DOHH2 (cell line): ENCODE data around the gene COX10.

Experiments
- H3F3A ChIP-seq: fragments of 200-600 bp; sonication (generic), shearing (Covaris generic); 2 replicates; pipeline ENCODE4 v1.6.0; 2016; ENCODE audit warnings: antibody characterized with exemption, mild to moderate bottlenecking; ENCODE audit not compliant: control insufficient read depth, insufficient read depth
- H3K27ac ChIP-seq: fragments of 200-600 bp; sonication (generic); 2 replicates; pipeline ENCODE4 v1.5.1; 2014; ENCODE audit warnings: low read depth, mild to moderate bottlenecking, low read length, moderate library complexity
- H3K27me3 ChIP-seq: fragments of 200-600 bp; sonication (generic); 2 replicates; pipeline ENCODE4 v1.6.1; 2014; ENCODE audit warnings: mild to moderate bottlenecking, low read length, mixed read lengths; ENCODE audit not compliant: control insufficient read depth
- H3K36me3 ChIP-seq: fragments of 200-600 bp; sonication (generic); 2 replicates; pipeline ENCODE4 v1.6.1; 2014; ENCODE audit warnings: mild to moderate bottlenecking, low read length, moderate library complexity, mixed read lengths; ENCODE audit not compliant: control insufficient read depth
- H3K4me1 ChIP-seq: fragments of 200-600 bp; sonication (generic); 2 replicates; pipeline ENCODE4 v1.6.1; 2014; ENCODE audit warnings: mild to moderate bottlenecking, low read length, mixed read lengths; ENCODE audit not compliant: control insufficient read depth
- H3K4me2 ChIP-seq: fragments of 200-600 bp; sonication (generic); 2 replicates; pipeline ENCODE4 v1.6.0; 2014; ENCODE audit warnings: mild to moderate bottlenecking, low read length, moderate library complexity
- H3K4me3 ChIP-seq: fragments of 200-600 bp; sonication (generic); 2 replicates; pipeline ENCODE4 v1.5.1; 2014; ENCODE audit warnings: mild to moderate bottlenecking, low read length, mixed read lengths
- H3K79me2 ChIP-seq: fragments of 200-600 bp; sonication (generic); 2 replicates; pipeline ENCODE4 v1.6.1; 2014; ENCODE audit warnings: mild to moderate bottlenecking, low read length, mixed read lengths; ENCODE audit not compliant: control insufficient read depth
- H3K9me2 ChIP-seq: fragments of 200-600 bp; sonication (generic); replicated peaks from 2 replicates; pipeline ENCODE4 v1.6.1; 2014; ENCODE audit warnings: mild to moderate bottlenecking, low read length, mixed read lengths; ENCODE audit not compliant: control insufficient read depth
- H3K9me3 ChIP-seq: fragments of 200-600 bp; sonication (generic); 2 replicates; pipeline ENCODE4 v1.6.1; 2014; ENCODE audit warnings: antibody characterized with exemption, low read length, mixed read lengths; ENCODE audit not compliant: control insufficient read depth, insufficient read depth
- H4K20me1 ChIP-seq: fragments of 200-600 bp; sonication (generic); 2 replicates; pipeline ENCODE4 v1.6.0; 2014; ENCODE audit warnings: low read depth, mild to moderate bottlenecking, antibody characterized with exemption, low read length, moderate library complexity; ENCODE audit not compliant: control insufficient read depth, insufficient read depth
- EZH2phosphoT487 ChIP-seq: fragments of 200-600 bp; sonication (generic); IDR thresholded peaks from 2 replicates; pipeline ENCODE4 v1.6.1; 2017; ENCODE audit warnings: borderline replicate concordance, mild to moderate bottlenecking, antibody characterized with exemption, low read length, moderate library complexity, mixed read lengths
- TF ChIP-seq, protein P1 (sequence below): fragments of 200-600 bp; sonication (generic); IDR thresholded peaks from one replicate; pipeline ENCODE4 v1.5.1; 2014; ENCODE audit warnings: antibody characterized with exemption, mild to moderate bottlenecking, low read depth, low read length; ENCODE audit not compliant: poor library complexity, severe bottlenecking

The COX10 gene

DNA sequence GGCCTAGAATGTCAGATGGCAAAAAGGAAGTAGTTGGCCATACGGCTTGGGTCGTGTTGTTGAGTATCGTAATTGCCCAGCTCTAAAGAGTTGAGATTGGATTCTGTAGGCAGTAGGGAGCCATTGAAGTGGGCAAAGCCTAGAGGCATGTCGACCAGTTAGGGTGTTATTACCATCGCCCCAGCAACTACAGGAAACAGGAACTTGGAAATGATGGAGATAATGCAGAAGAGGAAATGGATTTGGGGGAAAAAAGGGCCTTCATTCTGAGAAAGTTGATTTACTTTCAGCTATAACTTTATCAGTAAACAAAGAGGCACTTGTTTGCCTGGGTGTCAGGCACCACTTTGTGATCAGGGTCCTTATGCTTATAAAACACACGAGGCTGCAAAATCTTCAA, 52.6 kb downstream of the COX10 start:
- H3K79me2 ChIP-seq: peaks cover 38% of the 10 kb centered on the region
- H3K4me2 ChIP-seq: no peak overlapping the region
- no peak overlapping the region for H3K27ac ChIP-seq
- H3K9me3 ChIP-seq: no peaks in the 10 kb centered on the region
- H4K20me1 ChIP-seq: no peaks in the 10 kb centered on the region; the same call in 1 of the 2 replicates
- no peaks in the 10 kb centered on the region for H3K27me3 ChIP-seq
- no peak overlapping the region for H3K4me3 ChIP-seq
- no peaks in the 10 kb centered on the region for H3K4me1 ChIP-seq
- no peaks in the 10 kb centered on the region for H3K9me2 ChIP-seq
- H3K36me3 ChIP-seq: no peaks in the 10 kb centered on the region
- TF ChIP-seq, protein P1, sequence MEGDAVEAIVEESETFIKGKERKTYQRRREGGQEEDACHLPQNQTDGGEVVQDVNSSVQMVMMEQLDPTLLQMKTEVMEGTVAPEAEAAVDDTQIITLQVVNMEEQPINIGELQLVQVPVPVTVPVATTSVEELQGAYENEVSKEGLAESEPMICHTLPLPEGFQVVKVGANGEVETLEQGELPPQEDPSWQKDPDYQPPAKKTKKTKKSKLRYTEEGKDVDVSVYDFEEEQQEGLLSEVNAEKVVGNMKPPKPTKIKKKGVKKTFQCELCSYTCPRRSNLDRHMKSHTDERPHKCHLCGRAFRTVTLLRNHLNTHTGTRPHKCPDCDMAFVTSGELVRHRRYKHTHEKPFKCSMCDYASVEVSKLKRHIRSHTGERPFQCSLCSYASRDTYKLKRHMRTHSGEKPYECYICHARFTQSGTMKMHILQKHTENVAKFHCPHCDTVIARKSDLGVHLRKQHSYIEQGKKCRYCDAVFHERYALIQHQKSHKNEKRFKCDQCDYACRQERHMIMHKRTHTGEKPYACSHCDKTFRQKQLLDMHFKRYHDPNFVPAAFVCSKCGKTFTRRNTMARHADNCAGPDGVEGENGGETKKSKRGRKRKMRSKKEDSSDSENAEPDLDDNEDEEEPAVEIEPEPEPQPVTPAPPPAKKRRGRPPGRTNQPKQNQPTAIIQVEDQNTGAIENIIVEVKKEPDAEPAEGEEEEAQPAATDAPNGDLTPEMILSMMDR: no peak
- no peak for TF ChIP-seq EZH2phosphoT487
- no peaks in the 10 kb centered on the region for H3F3A ChIP-seq

DNA sequence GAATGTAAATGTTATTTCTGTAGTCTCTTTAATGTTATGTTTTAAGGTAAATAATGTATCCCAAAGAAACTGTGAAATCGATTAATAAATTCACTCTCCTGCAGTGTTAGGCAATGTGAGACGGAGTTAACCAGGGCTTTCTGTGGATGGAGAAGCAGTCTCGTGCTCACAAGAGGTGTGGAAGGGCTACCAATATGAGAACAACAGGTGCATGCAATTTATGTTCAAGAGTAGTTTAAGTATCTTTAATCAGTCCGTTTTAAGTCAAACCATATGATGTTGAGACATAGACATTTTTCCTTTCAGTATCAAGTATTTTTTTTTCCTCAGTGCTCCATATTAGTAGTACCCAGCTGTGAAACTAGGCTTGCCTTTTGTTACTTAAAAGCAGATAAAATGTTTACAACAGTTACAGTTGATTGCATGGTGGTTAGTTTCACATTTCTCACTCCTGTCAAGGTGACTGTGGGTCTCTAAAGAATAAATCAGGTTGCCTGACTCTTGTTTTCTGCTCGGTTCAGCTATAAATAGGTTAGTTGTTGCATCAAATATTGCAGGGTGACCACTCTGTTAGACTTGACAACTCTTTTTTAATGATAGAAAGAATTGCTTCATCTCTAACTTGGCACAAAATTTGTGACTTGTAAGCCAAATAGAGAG, 54.4 kb downstream of the COX10 start:
- Histone ChIP-seq H3K27ac (no peak overlapping the region), H3K79me2 (peaks cover 29% of the 10 kb centered on the region), H3K9me2 (no peaks in the 10 kb centered on the region), H3K4me1 (no peaks in the 10 kb centered on the region), H3K4me2 (no peak overlapping the region), H3K27me3 (no peaks in the 10 kb centered on the region), H3K36me3 (no peaks in the 10 kb centered on the region), H3K9me3 (no peaks in the 10 kb centered on the region), H3K4me3 (no peak overlapping the region), H3F3A (no peaks in the 10 kb centered on the region), H4K20me1 (no peaks in the 10 kb centered on the region; the same call in 1 of the 2 replicates)
- no peak for TF ChIP-seq EZH2phosphoT487
- TF ChIP-seq, protein P1: no peak

DNA sequence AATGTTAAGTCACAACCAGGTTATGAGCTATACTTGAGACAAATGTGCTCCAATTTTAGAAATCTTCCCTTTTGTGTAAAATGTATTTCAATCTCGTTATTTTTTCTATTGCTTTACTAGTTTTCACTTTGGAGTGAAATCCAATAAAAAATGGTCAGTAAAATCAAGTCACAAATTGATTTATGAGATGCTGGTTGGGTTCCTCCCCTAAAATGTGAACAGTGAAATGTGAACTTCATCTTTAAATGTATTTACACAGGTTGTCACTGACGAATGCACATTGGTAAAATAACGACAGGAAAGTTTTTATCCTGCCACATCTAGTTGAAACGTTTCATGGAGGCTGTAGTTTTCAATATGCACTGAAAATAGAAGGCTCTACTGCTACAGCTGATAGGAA, 55.5 kb downstream of the COX10 start:
- Histone ChIP-seq H3K9me2 (no peaks in the 10 kb centered on the region), H4K20me1 (no peaks in the 10 kb centered on the region), H3K9me3 (no peaks in the 10 kb centered on the region), H3K27me3 (no peaks in the 10 kb centered on the region), H3K4me3 (no peak overlapping the region), H3K4me1 (no peaks in the 10 kb centered on the region), H3K79me2 (peaks cover 25% of the 10 kb centered on the region), H3K4me2 (no peak overlapping the region), H3F3A (no peaks in the 10 kb centered on the region), H3K27ac (no peak overlapping the region), H3K36me3 (no peaks in the 10 kb centered on the region)
- TF ChIP-seq, protein P1: no peak
- TF ChIP-seq EZH2phosphoT487: no peak
